Right forelimb (tissue), 1 donor: ENCODE measurements around the gene CYP4F11.
"Not testable (repeated sequence)": the region's sequence is repeated elsewhere in the genome, so short reads cannot be mapped to it uniquely, and the experiment has no call there.

ENCODE experiments used
- DNase-seq: peaks from one replicate; pipeline ENCODE4 v3.0.0-alpha.2; 2018

The CYP4F11 gene

DNA sequence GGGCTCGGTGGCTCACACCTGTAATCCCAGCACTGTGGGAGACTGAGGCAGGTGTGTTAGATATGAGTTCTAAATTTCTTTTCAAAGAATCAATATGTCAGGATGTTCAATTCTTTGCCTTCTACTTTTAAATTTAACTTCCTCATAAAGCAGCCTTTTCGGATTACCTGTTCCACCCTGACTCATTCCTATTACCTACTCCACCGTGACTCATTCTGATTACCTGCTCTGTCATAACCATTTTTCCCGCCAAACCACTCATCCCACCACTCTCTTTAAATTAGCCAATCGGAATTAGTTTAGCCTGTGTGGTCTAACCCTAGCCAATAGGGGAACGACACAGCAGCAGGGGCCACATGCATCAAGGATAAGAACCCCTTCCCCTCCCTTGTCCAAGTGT lies 60.6 kb downstream of the CYP4F11 start:
- DNase-seq: not testable (repeated sequence)

DNA sequence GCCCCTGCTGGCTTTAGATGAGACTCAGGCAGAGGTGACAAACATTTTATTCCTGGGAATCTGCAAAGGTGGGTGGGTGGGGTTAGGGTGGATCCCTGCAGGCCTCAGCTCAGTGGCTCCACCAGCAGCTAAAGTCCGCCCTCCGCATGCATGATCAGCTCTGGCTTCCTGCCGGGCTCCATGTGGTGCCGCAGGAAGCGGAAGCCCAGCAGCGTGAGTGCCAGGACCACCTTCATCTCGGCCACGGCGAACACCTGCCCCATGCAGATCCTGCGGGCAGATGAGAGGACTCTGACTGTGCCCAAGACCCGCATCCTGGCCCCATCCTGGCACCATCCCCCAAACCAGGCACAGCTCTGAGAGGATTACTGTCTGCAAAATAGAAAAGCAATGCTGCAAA lies 62.8 kb downstream of the CYP4F11 start:
- DNase-seq: no peak

DNA sequence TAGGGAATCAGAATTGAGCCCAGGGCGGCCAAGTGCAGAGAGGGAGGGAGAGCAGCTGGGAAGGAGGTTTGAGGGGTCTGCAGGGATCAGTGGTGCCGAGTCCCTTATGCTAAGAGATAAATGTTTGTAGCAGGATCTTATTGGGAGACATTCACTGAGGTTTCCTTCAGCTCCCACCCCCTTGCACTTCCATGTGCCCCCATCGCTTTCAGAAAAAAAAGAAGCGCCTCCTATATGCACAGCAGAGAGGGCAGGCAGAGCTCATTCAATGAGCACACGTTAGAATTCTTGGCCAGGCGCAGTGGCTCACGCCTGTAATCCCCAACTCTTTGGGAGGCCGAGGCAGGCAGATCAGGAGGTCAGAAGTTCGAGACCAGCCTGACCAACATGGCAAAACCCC lies 64.5 kb downstream of the CYP4F11 start:
- DNase-seq: no peak

DNA sequence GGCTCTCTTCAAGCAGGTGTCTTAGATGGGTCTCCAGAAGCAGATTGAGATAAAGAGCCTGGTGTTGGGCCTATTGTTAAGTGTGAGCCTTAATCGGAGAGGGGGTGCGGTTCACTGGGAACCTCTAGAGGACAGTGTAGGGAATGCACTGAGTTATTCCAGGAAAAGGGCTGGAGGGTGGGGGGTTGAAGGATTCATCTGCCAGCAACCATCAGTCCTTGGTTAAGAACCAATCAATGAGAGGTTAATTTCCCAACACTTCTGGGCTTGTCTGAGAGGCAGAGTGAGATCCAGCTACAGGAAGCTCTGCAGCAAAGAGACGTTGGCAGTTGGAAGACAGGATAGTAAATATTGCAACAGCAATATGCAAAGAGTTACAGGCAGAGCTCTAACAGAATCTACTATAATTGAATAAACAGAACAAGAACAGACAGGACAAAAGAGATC lies 65.2 kb downstream of the CYP4F11 start:
- no peak for DNase-seq

DNA sequence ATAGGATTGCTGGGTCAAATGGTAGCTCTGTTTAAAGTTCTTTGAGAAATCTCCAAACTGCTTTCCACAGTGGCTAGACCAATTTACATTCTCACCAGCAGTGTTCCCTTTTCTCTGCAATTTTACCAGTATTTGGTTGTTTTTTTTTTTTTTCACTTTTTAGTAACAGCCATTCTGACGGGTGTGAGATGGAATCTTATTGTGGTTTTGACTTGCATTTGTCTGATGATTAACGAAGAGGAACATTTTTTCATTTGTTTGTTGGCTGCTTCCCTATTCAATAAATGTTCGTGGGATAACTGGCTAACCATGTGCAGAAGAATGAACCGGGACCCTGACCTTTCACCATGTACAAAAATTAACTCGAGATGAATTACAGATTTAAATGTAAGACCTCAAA lies 67.7 kb downstream of the CYP4F11 start:
- DNase-seq: no peak

DNA sequence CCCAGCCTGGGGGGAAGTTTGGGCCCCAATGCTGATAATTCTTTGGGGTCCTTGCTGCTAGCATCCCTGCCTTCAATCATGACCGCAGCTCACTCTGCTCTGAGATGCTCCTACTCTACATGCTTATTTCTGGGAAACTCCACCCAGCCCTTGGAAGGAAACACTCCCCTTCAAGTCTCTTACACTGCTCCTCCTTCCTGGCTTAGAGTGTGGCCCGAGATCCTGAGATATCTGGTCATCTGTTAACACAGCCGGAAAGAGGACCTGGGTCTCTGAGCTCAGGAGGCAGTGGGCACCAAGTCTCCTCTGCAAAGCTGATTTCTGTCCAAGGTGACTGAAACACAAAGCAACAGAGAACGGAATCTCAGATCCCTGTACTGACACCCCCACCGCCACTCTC lies 69.5 kb downstream of the CYP4F11 start:
- no peak for DNase-seq

DNA sequence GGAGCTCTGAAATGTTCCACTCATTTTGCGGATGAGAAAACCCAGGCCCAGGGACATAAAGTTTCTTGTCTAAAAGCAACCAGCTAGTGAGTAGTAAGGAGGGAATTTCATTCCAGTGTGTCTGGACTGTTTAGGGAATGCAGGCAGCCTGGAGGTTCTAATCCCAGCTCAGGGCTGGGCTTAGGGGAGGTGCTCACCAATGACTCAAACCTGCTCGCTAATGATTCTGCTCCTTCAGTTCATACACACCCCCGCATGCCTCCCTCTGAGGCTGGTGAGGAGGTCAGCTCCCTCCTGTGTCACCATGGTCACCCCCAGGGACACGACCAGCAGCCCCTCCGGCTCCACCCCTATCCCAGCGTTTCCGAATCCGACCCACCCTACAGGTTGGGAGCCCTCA lies 71.1 kb downstream of the CYP4F11 start:
- DNase-seq: no peak

DNA sequence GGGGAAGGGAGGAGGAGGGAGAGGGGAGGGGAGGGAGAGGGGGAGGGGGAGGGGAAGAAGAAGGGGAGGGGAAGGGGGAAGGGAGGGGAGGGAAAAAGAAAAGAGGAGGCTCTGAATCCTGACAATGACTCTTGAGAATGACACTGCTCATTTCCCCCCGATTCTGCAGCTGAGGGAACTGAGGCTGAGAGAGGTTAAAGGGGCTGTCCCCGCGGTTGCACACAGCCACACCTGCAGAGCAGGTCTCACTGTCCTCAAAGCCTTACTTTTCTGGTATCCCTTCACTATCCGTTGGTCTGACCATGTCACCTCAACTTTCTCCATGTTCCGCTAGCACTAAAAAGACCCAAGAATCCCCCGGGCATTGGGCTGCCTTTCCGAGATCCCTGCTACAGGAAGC lies 71.9 kb downstream of the CYP4F11 start:
- DNase-seq: no peak
